ENCODE results near the gene GPR31. TPM values are rescaled to one million over a fixed set of nuclear protein-coding genes. Genes with fewer than 3 reads are reported as not detected.

Gene GPR31
- total RNA-seq, 2 experiments from 2014 or later = not detected

- Mint-ChIP-seq H3K27me3 (no peaks in the 10 kb centered on the region), H3K27ac (peak overlapping the region; percentile 27), H3K4me1 (peaks cover 55% of the 10 kb centered on the region), H3K36me3 (ENCODE audit: low read depth) (peaks cover 62% of the 10 kb centered on the region), H3K4me3 (no peak overlapping the region), H3K9me3 (peaks cover 4% of the 10 kb centered on the region)
- POLR2A ChIA-PET = interaction anchor here (1.3 kb wide), 1 partner anchor 82 kb away, joined by 3 read pairs; no protein-coding TSS in a partner anchor
- DNase-seq = no peak
- CTCF ChIA-PET = interaction anchor here (1.4 kb wide), 1 partner anchor 13 kb away, joined by 5 read pairs; no protein-coding TSS in a partner anchor
Measured at GRCh38 chr6:167129159-167129558, 28.6 kb downstream of the GPR31 start.

- no peaks in the 10 kb centered on the region for H3K27me3 Mint-ChIP-seq
- H3K9me3 Mint-ChIP-seq = peaks cover 4% of the 10 kb centered on the region
- no peak for DNase-seq
- H3K4me3 Mint-ChIP-seq = no peak overlapping the region
- H3K27ac Mint-ChIP-seq = no peak overlapping the region
- peaks cover 59% of the 10 kb centered on the region for H3K36me3 Mint-ChIP-seq (ENCODE audit: low read depth)
- ChIA-PET CTCF (no interaction called here), POLR2A (no interaction called here)
- H3K4me1 Mint-ChIP-seq = peaks cover 61% of the 10 kb centered on the region
Measured at GRCh38 chr6:167127785-167128531, 29.8 kb downstream of the GPR31 start.

- H3K36me3 Mint-ChIP-seq (ENCODE audit: low read depth) = peaks cover 45% of the 10 kb centered on the region
- DNase-seq = no peak
- peaks cover 74% of the 10 kb centered on the region for H3K4me1 Mint-ChIP-seq
- no peaks in the 10 kb centered on the region for H3K27me3 Mint-ChIP-seq
- ChIA-PET CTCF (no interaction called here), POLR2A (no interaction called here)
- H3K27ac Mint-ChIP-seq = no peak overlapping the region
- H3K4me3 Mint-ChIP-seq = no peak overlapping the region
- H3K9me3 Mint-ChIP-seq = peaks cover 4% of the 10 kb centered on the region
Measured at GRCh38 chr6:167125855-167126349, 31.9 kb downstream of the GPR31 start.

DNA sequence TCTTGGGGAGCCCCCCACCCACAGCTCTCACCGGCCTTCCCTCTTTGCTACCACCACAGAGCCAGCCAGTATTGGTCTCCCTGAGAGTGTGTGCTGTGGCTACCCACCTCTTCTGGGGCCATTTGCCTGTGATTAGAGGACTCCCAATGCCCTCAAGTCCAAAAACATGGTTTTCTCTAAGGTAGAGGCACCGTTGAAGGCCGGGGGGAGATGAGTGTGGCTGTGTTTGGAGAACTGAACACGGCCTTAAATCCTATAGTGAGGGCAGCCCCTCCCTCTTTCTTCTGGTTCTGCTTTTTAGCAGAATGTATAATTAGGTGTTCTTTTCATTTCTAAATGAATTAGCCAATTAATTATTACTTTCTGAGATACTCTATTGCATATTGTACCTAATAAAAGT lies 32.4 kb downstream of the GPR31 start:
- ChIA-PET POLR2A (no interaction called here), CTCF (interaction anchor here (1.5 to 1.8 kb wide), 2 partner anchors 34 to 136 kb away, joined by 3 to 4 read pairs; no protein-coding TSS in a partner anchor)
- Mint-ChIP-seq H3K4me1 (peaks cover 76% of the 10 kb centered on the region), H3K27me3 (no peaks in the 10 kb centered on the region), H3K9me3 (peaks cover 7% of the 10 kb centered on the region), H3K27ac (no peak overlapping the region), H3K36me3 (ENCODE audit: low read depth) (peaks cover 49% of the 10 kb centered on the region), H3K4me3 (peak overlapping the region; percentile 80)
- no peak for DNase-seq

DNA sequence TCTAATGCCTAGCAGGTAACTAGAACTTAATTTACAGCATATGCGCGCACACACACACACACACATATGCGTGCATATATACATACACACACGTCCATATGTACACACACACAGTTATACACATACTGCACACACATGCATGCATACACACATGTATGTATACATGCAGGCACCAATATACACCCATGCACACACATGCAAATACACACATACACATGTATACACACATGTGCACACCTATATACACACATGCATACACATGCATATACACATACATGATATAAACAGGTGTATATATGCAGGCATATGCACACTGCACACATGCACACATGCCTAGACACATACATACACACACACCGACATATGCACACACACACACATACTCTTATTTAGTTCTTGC lies 33.0 kb downstream of the GPR31 start:
- ChIA-PET CTCF (interaction anchor here (1.5 to 3.5 kb wide), 4 partner anchors 13 to 135 kb away, joined by 3 to 19 read pairs (median 9); no protein-coding TSS in a partner anchor), POLR2A (interaction anchor here (1.2 to 4.0 kb wide), 3 partner anchors 11 to 34 kb away, joined by 3 to 32 read pairs (median 26); no protein-coding TSS in a partner anchor)
- DNase-seq = no peak
- Mint-ChIP-seq H3K9me3 (peaks cover 7% of the 10 kb centered on the region), H3K36me3 (ENCODE audit: low read depth) (peaks cover 49% of the 10 kb centered on the region), H3K4me3 (peak overlapping the region; percentile 80), H3K4me1 (peaks cover 76% of the 10 kb centered on the region), H3K27me3 (no peaks in the 10 kb centered on the region), H3K27ac (peak overlapping the region; percentile 50)

GRCh38 chr6:167122827-167123657 lies 34.7 kb downstream of the GPR31 start, which contains the start of gene CCR6:
Gene CCR6 (plus strand): TSS chr6:167123096. CDS start chr6:167136135, 13,039 bp downstream.
- H3K4me3 Mint-ChIP-seq = peak within 1 kb of the TSS; percentile 80
- ChIA-PET CTCF (interaction anchor here (0.6 to 3.5 kb wide), 14 partner anchors 12 to 348 kb away, joined by 3 to 19 read pairs (median 4); no protein-coding TSS in a partner anchor), POLR2A (interaction anchor here (1.1 to 4.0 kb wide), 14 partner anchors 9 to 166 kb away, joined by 3 to 32 read pairs (median 6); partner anchors contain the start of genes CEP43 and RNASET2)
- DNase-seq = no peak
- peak within 1 kb of the TSS; percentile 97 for H3K27ac Mint-ChIP-seq
- peaks cover 47% of the 10 kb centered on the region for H3K36me3 Mint-ChIP-seq (ENCODE audit: low read depth)
- peaks cover 7% of the 10 kb centered on the region for H3K9me3 Mint-ChIP-seq
- no peaks in the 10 kb centered on the region for H3K27me3 Mint-ChIP-seq
- peaks cover 80% of the 10 kb centered on the region for H3K4me1 Mint-ChIP-seq

- no peaks in the 10 kb centered on the region for H3K27me3 Mint-ChIP-seq
- H3K4me3 Mint-ChIP-seq = peak overlapping the region; percentile 80
- DNase-seq = peak; percentile 69
- peaks cover 45% of the 10 kb centered on the region for H3K36me3 Mint-ChIP-seq (ENCODE audit: low read depth)
- ChIA-PET CTCF (interaction anchor here (0.6 to 3.5 kb wide), 9 partner anchors 11 to 229 kb away, joined by 3 to 19 read pairs (median 5); no protein-coding TSS in a partner anchor), POLR2A (interaction anchor here (0.9 to 4.0 kb wide), 12 partner anchors 9 to 229 kb away, joined by 3 to 32 read pairs (median 9); partner anchors contain the start of genes CEP43 and RNASET2)
- peak overlapping the region; percentile 97 for H3K27ac Mint-ChIP-seq
- peaks cover 79% of the 10 kb centered on the region for H3K4me1 Mint-ChIP-seq
- peaks cover 7% of the 10 kb centered on the region for H3K9me3 Mint-ChIP-seq
Measured at GRCh38 chr6:167122041-167122826, 35.5 kb downstream of the GPR31 start.

DNA sequence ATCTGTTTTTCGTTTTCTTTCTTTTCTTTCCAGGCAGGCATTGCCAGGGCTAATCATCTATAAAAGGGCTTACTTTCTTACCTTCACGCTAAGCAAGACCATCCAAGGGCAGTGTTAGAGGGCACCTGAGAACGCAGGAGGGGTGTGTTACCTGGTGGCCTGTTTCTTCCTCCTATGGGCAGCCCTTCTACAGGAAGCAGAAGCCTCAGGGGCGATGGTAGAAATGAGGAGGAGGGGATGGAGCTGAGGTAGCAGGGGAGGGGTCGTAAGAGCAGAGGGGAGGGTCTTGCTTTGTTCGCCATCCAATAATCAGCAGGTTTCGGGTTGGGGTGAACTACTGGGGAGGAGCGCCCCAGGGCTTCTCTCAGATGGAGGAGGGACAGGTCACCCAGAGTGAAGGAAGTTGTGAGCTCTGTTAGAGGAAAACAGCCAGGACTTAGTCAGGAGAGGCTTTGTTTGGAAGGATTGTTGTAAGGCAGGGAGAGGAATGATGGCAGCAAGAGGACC lies 36.4 kb downstream of the GPR31 start:
- Mint-ChIP-seq H3K4me3 (peak overlapping the region; percentile 80), H3K9me3 (peaks cover 3% of the 10 kb centered on the region), H3K4me1 (peaks cover 76% of the 10 kb centered on the region), H3K27ac (peak overlapping the region; percentile 97), H3K27me3 (no peaks in the 10 kb centered on the region), H3K36me3 (ENCODE audit: low read depth) (peaks cover 37% of the 10 kb centered on the region)
- DNase-seq = no peak
- CTCF ChIA-PET = interaction anchor here (1.4 to 3.5 kb wide), 5 partner anchors 10 to 74 kb away, joined by 3 to 19 read pairs (median 10); no protein-coding TSS in a partner anchor
- POLR2A ChIA-PET = interaction anchor here (1.1 to 4.0 kb wide), 8 partner anchors 19 to 123 kb away, joined by 4 to 32 read pairs (median 12); partner anchors contain the start of gene CEP43

DNA sequence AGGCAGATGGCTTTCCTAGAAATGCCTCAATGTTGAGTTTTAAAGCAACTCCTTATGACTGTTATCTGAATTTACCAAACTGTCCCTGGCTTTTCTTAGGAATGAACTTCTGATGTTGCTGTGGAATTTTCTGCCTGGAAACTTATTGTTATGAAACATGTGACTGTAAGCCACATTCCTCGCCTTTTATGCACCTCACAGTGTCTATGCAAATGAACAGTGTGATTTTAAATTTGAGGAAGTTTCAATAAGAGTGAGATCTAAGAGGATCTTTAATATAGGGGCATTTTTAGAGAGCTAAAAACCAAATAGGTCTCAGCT lies 37.2 kb downstream of the GPR31 start:
- peak overlapping the region; percentile 97 for H3K27ac Mint-ChIP-seq

DNA sequence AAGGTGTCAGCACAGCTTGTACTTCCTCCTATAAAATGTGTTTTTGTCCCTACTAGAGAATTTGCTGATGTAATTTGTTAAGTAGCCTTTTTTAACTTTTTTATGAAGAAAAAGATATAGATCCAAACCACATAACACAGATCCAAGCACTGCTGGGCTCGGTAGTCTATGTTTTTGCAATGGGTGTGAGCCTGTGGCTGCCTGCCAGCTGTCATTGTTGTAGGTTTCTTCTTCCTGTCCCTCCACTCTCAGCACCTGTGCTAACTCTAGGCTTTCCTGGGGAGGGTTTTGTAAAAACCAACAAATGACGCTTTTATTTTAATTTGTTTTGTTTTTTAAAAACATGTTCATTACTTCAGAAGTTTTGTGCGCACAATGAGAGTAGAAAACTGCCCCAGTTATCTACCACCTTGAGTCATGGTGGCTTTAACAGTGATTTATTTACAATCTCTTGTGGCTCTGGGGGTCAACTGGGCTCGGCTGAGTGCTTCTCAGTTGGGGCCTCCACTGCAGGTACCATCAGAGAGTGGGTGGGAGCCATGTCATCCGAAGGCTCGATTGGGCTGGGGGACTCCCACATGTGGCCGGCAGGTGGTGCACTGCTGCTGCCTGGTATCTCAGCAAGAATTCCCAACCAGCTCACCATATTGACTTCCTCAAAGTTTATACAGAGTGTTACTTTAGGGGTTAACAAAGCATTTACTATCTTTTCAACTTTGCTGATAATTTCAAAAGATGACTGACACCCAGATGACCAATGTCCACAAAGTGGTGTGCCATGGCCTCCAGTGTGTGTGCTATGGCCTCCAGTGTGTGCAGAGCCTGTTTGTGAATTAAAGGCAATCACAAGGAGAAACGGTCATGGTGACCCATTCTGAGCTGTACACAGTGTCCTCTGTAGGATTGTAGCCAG lies 37.9 kb downstream of the GPR31 start:
- peaks cover 84% of the 10 kb centered on the region for H3K4me1 Mint-ChIP-seq
- H3K4me3 Mint-ChIP-seq = no peak overlapping the region
- H3K36me3 Mint-ChIP-seq (ENCODE audit: low read depth) = peaks cover 33% of the 10 kb centered on the region
- peaks cover 2% of the 10 kb centered on the region for H3K9me3 Mint-ChIP-seq
- POLR2A ChIA-PET = interaction anchor here (0.8 to 1.5 kb wide), 5 partner anchors 22 to 121 kb away, joined by 3 to 5 read pairs (median 4); partner anchors contain the start of gene CEP43
- H3K27ac Mint-ChIP-seq = peak overlapping the region; percentile 97
- H3K27me3 Mint-ChIP-seq = no peaks in the 10 kb centered on the region
- CTCF ChIA-PET = interaction anchor here (0.6 to 1.3 kb wide), 2 partner anchors 22 to 345 kb away, joined by 3 read pairs; no protein-coding TSS in a partner anchor
- peak; percentile 46 for DNase-seq

More for the DNA sequence above, 37.2 kb downstream of the GPR31 start:
- no peak for DNase-seq
- H3K9me3 Mint-ChIP-seq = peaks cover 2% of the 10 kb centered on the region
- no peaks in the 10 kb centered on the region for H3K27me3 Mint-ChIP-seq
- H3K36me3 Mint-ChIP-seq (ENCODE audit: low read depth) = peaks cover 37% of the 10 kb centered on the region
- ChIA-PET POLR2A (interaction anchor here (0.8 to 1.5 kb wide), 3 partner anchors 30 to 121 kb away, joined by 3 to 5 read pairs (median 4); partner anchors contain the start of gene CEP43), CTCF (no interaction called here)
- peaks cover 82% of the 10 kb centered on the region for H3K4me1 Mint-ChIP-seq
- H3K4me3 Mint-ChIP-seq = no peak overlapping the region

DNA sequence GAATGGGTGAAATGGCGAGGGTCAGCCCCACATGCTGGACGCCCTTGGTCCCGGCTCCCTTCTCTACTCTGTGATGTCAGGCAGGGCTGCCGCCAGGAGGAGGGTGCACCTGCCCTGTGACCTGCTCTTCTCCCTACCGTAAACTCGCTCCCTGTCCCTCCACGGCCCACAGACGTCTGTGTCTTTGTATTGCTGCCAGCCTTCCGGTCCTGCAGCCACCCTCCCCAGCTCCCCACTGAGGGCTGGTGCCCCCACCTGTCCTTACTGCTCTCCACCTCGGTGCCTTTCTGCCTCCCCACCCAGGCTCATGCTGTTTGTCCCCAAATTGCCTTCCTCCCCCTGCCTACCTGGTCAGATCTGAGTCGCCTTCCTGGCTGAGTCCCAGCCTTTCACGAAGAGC lies 38.9 kb downstream of the GPR31 start:
- Mint-ChIP-seq H3K4me3 (peak overlapping the region; percentile 53), H3K27me3 (no peaks in the 10 kb centered on the region), H3K36me3 (ENCODE audit: low read depth) (peaks cover 27% of the 10 kb centered on the region), H3K27ac (peak overlapping the region; percentile 97), H3K4me1 (peaks cover 87% of the 10 kb centered on the region), H3K9me3 (peaks cover 2% of the 10 kb centered on the region)
- POLR2A ChIA-PET = interaction anchor here (1.2 to 1.5 kb wide), 3 partner anchors 23 to 71 kb away, joined by 3 to 4 read pairs (median 3); no protein-coding TSS in a partner anchor
- no peak for DNase-seq
- CTCF ChIA-PET = interaction anchor here (1.3 kb wide), 1 partner anchor 344 kb away, joined by 3 read pairs; no protein-coding TSS in a partner anchor

Measured in activated CD4-positive, alpha-beta memory T cell treated with anti-CD3 and anti-CD28 coated beads, Interleukin-2, amount 10 ng/mL, durations not matched to agents 7 days and 5 days (primary cell).